Glutamatergic neuron (in vitro differentiated cells): ENCODE measurements around the gene TMSB4X. TPM values are rescaled to one million over a fixed set of nuclear protein-coding genes. Genes with fewer than 3 reads are reported as not detected.
A peak's percentile ranks its signal among the peaks of the same experiment; 100 is the strongest.
"Not testable (repeated sequence)": the region's sequence is repeated elsewhere in the genome, so short reads cannot be mapped to it uniquely, and the experiment has no call there.

Source experiments
- DNase-seq: peaks from one replicate; pipeline ENCODE4 v3.0.0; 2022
- H3K27ac Mint-ChIP-seq: one replicate; pipeline ENCODE4 v1.8.0; 2020; ENCODE audit warnings: mild to moderate bottlenecking, mixed read lengths, inconsistent platforms; ENCODE audit not compliant: unreplicated experiment
- H3K27me3 Mint-ChIP-seq: one replicate; pipeline ENCODE4 v1.8.0; 2020; ENCODE audit warnings: mild to moderate bottlenecking, moderate library complexity, mixed read lengths, inconsistent platforms; ENCODE audit not compliant: unreplicated experiment
- H3K36me3 Mint-ChIP-seq: one replicate; pipeline ENCODE4 v1.8.0; 2020; ENCODE audit warnings: mild to moderate bottlenecking, mixed read lengths, inconsistent platforms; ENCODE audit not compliant: unreplicated experiment
- H3K4me1 Mint-ChIP-seq: one replicate; pipeline ENCODE4 v1.8.0; 2020; ENCODE audit warnings: mild to moderate bottlenecking, low read depth, mixed read lengths, inconsistent platforms; ENCODE audit not compliant: unreplicated experiment
- H3K4me3 Mint-ChIP-seq: one replicate; pipeline ENCODE4 v1.8.0; 2020; ENCODE audit warnings: mild to moderate bottlenecking, mixed read lengths, inconsistent platforms; ENCODE audit not compliant: unreplicated experiment
- H3K9me3 Mint-ChIP-seq: one replicate; pipeline ENCODE4 v1.8.0; 2020; ENCODE audit warnings: mild to moderate bottlenecking, moderate library complexity, mixed read lengths, inconsistent platforms; ENCODE audit not compliant: unreplicated experiment
- total RNA-seq: library from RNA; stranded (reverse); fragmentation: NEBNext Ultra II Directional; extraction: Animal tissue kit (Norgen Biotek cat#: 25700); gene quantifications from one replicate; pipeline ENCODE4 v1.2.1, GENCODE V29; 2021; ENCODE audit not compliant: unreplicated experiment
- TF ChIP-seq, protein P1 (sequence below): fragments of 200-600 bp; sonication (generic); IDR thresholded peaks from one replicate; pipeline ENCODE4 v1.5.0; 2021; ENCODE audit not compliant: partially characterized antibody, unreplicated experiment

TMSB4X gene
- total RNA-seq, 1 donor from 2014 or later: 4,532 TPM

DNA sequence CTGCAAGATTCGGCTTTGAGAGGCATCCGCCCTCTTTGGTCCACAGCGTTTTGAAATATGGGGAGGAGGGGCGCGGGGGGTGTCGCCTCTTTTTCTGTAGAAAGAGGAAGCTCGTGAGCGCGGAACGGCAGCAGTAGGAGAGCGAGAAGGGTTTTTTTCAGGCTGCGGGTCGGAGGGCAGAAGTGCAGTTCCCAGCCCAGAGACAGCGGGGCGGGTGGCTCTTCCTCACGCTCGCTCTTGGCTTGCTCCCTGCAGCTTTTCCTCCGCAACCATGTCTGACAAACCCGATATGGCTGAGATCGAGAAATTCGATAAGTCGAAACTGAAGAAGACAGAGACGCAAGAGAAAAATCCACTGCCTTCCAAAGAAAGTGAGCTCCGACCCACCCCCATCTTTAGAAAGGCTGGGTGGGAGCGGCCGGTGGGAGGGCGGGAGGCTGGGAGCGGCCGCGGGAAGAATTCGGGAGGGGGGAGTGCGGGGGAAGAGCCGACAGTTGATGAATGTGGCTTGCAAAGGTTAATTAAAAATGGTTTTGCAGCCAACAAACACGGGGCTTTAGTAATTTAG, 1.2 kb downstream of the TMSB4X start:
- peak overlapping the region; percentile 91 for H3K4me3 Mint-ChIP-seq
- H3K9me3 Mint-ChIP-seq: peaks cover 24% of the 10 kb centered on the region
- TF ChIP-seq, protein P1, sequence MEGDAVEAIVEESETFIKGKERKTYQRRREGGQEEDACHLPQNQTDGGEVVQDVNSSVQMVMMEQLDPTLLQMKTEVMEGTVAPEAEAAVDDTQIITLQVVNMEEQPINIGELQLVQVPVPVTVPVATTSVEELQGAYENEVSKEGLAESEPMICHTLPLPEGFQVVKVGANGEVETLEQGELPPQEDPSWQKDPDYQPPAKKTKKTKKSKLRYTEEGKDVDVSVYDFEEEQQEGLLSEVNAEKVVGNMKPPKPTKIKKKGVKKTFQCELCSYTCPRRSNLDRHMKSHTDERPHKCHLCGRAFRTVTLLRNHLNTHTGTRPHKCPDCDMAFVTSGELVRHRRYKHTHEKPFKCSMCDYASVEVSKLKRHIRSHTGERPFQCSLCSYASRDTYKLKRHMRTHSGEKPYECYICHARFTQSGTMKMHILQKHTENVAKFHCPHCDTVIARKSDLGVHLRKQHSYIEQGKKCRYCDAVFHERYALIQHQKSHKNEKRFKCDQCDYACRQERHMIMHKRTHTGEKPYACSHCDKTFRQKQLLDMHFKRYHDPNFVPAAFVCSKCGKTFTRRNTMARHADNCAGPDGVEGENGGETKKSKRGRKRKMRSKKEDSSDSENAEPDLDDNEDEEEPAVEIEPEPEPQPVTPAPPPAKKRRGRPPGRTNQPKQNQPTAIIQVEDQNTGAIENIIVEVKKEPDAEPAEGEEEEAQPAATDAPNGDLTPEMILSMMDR: no peak
- H3K27me3 Mint-ChIP-seq: peaks cover 31% of the 10 kb centered on the region
- H3K27ac Mint-ChIP-seq: peak overlapping the region; percentile 99
- peaks cover 35% of the 10 kb centered on the region for H3K4me1 Mint-ChIP-seq
- no peaks in the 10 kb centered on the region for H3K36me3 Mint-ChIP-seq
- DNase-seq: peak; percentile 49

- Mint-ChIP-seq H3K27ac (peak overlapping the region; percentile 96), H3K4me1 (peaks cover 26% of the 10 kb centered on the region), H3K4me3 (peak overlapping the region; percentile 88), H3K9me3 (peaks cover 24% of the 10 kb centered on the region), H3K27me3 (peaks cover 31% of the 10 kb centered on the region)
- not testable (repeated sequence) for DNase-seq, H3K36me3 Mint-ChIP-seq
Measured at GRCh38 chrX:12976819-12977732, 2.2 kb downstream of the TMSB4X start.

DNA sequence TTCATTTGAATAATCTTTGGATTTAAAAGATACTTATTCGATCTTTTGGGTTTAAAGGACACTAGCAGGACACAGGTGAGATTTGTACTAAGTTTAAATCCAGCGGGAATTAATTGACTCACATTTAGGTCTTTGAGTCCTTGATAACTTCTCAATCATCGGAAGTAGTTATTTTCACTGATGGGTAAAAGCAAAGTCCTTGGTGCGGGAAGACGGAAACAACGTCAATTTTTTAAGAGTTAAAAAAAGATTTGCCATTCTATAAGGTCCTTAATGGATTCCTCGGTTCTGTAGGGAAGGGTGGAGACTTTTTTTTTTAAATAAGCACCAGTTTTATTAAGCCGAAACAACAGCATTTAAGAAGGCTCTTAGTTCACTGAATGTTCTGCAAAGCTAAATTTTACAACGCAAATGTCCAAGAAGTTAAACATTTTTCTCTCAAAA, 2.9 kb downstream of the TMSB4X start:
- no peak for DNase-seq
- peak overlapping the region; percentile 88 for H3K4me3 Mint-ChIP-seq
- H3K27ac Mint-ChIP-seq: peak overlapping the region; percentile 96
- peaks cover 21% of the 10 kb centered on the region for H3K4me1 Mint-ChIP-seq
- peaks cover 24% of the 10 kb centered on the region for H3K9me3 Mint-ChIP-seq
- TF ChIP-seq, protein P1: no peak
- no peaks in the 10 kb centered on the region for H3K36me3 Mint-ChIP-seq
- peaks cover 31% of the 10 kb centered on the region for H3K27me3 Mint-ChIP-seq

- H3K36me3 Mint-ChIP-seq: no peaks in the 10 kb centered on the region
- DNase-seq: peak; percentile 54
- H3K27ac Mint-ChIP-seq: peak overlapping the region; percentile 96
- peaks cover 16% of the 10 kb centered on the region for H3K4me1 Mint-ChIP-seq
- H3K4me3 Mint-ChIP-seq: peak overlapping the region; percentile 88
- TF ChIP-seq, protein P1: no peak
- H3K27me3 Mint-ChIP-seq: peaks cover 31% of the 10 kb centered on the region
- peaks cover 24% of the 10 kb centered on the region for H3K9me3 Mint-ChIP-seq
Measured at GRCh38 chrX:12978205-12979025, 3.5 kb downstream of the TMSB4X start.

DNA sequence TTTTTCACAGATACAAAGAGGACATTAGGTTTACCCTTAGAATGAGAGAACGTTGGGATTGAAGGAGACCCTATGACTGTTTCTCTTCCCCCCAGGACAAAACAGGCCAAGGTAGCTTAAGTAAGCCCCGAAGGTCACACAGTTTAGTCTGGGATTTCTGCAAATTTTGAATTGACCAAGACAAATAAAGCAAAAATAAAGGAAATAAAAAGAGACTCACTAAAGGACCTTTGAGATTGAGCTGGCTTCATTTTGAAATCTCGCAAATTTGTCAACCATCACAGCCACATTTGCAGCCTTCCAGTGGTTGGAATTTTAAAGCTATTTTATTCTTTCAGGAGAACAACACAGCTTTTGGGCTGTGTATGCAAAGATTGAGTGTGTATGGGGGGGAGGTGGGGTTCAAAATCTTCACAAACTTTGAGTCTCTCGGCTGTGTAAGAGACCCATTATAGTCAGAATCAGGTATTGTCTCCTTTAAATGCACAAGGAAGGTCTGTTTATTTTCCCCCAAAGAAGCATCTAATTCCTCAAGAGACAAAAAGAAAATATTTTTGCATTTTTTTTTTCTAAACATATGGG, 4.2 kb downstream of the TMSB4X start:
- peaks cover 28% of the 10 kb centered on the region for H3K27me3 Mint-ChIP-seq
- H3K4me3 Mint-ChIP-seq: peak overlapping the region; percentile 88
- peaks cover 10% of the 10 kb centered on the region for H3K4me1 Mint-ChIP-seq
- TF ChIP-seq, protein P1: no peak
- H3K27ac Mint-ChIP-seq: peak overlapping the region; percentile 96
- no peak for DNase-seq
- no peaks in the 10 kb centered on the region for H3K36me3 Mint-ChIP-seq
- H3K9me3 Mint-ChIP-seq: peaks cover 24% of the 10 kb centered on the region
